ENCODE data around the gene HSPA1A. TPM values are rescaled to one million over a fixed set of nuclear protein-coding genes. Genes with fewer than 3 reads are reported as not detected.

HSPA1A gene
- total RNA-seq, 4 donors from 2014 or later = 85.8 to 205 (median 111) TPM

DNA sequence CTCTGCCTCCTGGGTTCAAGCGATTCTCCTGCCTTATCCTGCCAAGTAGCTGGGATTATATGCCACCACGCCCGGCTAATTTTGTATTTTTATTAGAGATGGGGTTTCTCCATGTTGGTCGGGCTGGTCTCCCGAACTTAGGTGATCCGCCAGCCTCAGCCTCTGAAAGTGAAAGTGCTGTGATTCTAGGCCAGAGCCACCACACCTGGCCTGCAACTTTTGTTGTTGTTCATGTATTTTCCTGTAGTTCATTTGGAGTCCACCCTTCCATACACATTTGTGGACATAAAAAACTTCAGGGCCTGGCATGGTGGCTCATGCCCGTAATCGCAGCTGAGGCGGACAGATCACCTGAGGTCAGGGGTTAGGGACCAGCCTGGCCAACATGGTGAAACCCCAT is 26.7 kb downstream of the HSPA1A start:
- in situ Hi-C loops (cut with MboI; ENCODE audit: low sequenced_read_pairs in 4 of 4) = no loop called here
- H3K36me3 ChIP-seq = peaks cover 0 to 40% of the 10 kb centered on the region in 2 donors
- no peaks in the 10 kb centered on the region for H3K9me3 ChIP-seq

DNA sequence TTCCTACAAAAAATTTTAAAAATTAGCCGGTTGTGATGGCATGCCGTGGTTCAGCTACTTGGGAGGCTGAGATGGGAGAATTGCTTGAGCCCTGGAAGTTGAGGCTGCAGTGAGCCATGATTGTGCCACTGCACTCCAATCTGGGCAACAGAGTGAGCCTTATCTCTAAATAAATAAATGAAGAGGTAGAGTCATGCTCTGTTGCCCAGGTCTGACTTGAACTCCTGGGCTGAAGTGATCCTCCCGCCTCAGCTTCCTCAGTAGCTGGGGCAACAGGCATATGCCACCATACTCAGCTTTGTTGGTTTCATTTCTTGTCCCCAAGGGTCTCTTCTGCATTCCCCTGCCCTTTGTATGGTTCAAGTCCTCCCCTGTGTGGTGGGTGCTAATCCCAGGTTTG is 29.2 kb downstream of the HSPA1A start:
- intact Hi-C loops (cut with DNase I; ENCODE audit: low total_unique reads) = no loop called here
- TF ChIP-seq POLR2A (IDR thresholded peaks at IDR 0.05) = no peak
- TF ChIP-seq, protein P1, sequence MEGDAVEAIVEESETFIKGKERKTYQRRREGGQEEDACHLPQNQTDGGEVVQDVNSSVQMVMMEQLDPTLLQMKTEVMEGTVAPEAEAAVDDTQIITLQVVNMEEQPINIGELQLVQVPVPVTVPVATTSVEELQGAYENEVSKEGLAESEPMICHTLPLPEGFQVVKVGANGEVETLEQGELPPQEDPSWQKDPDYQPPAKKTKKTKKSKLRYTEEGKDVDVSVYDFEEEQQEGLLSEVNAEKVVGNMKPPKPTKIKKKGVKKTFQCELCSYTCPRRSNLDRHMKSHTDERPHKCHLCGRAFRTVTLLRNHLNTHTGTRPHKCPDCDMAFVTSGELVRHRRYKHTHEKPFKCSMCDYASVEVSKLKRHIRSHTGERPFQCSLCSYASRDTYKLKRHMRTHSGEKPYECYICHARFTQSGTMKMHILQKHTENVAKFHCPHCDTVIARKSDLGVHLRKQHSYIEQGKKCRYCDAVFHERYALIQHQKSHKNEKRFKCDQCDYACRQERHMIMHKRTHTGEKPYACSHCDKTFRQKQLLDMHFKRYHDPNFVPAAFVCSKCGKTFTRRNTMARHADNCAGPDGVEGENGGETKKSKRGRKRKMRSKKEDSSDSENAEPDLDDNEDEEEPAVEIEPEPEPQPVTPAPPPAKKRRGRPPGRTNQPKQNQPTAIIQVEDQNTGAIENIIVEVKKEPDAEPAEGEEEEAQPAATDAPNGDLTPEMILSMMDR (IDR thresholded peaks at IDR 0.05 in 4 of 5, conservative IDR thresholded peaks at IDR 0.05 in 1 of 5) = no peak

More for the DNA sequence above, 26.7 kb downstream of the HSPA1A start:
- no peaks in the 10 kb centered on the region for H3K27me3 ChIP-seq
- ATAC-seq = no peak
- no peak for DNase-seq
- no peak overlapping the region for H3K27ac ChIP-seq
- TF ChIP-seq, protein P1 (IDR thresholded peaks at IDR 0.05 in 4 of 5, conservative IDR thresholded peaks at IDR 0.05 in 1 of 5) = no peak
- no peak for TF ChIP-seq POLR2A (IDR thresholded peaks at IDR 0.05)
- peaks cover 14 to 15% of the 10 kb centered on the region in 2 donors for H3K4me1 ChIP-seq
- no peak overlapping the region for H3K4me3 ChIP-seq
- intact Hi-C loops (cut with DNase I; ENCODE audit: low total_unique reads) = no loop called here

DNA sequence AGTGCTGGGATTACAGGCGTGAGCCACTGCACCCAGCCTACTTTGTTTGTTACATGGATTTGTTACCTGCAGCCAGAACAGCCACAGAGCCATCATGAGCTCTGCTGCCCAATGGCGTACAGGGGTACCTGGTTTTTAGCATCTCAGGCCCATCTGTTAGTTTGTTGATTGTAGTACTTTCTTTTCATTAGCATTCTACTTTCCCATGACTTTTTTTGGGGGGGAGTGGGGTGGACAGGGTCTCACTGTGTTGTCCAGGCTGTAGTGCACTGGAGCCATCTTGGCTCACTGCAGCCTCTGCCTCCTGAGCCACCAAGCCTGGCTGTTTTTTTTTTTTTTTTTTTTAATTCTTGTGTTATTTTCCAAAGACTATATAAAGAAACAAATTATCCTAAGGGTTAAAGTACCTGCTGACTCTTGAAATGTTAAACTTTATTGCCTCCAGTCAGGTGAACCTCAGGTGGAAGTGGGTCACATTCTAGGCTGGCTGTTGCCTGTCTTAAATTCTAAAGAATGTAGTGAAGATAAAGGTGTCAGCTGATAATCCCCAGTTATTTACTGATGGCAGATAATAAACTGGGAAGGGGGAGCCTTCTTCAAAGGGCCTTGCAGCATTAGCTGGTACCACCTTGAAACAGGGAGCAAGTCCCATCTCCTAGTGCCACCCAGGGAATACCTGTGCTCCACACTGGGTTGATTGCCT is 32.1 kb downstream of the HSPA1A start:
- no peaks in the 10 kb centered on the region for H3K4me1 ChIP-seq
- ATAC-seq (no peak), DNase-seq (no peak)
- TF ChIP-seq, protein P1 (IDR thresholded peaks at IDR 0.05 in 4 of 5, conservative IDR thresholded peaks at IDR 0.05 in 1 of 5) = no peak
- TF ChIP-seq POLR2A (IDR thresholded peaks at IDR 0.05) = no peak
- in situ Hi-C loops (cut with MboI; ENCODE audit: low sequenced_read_pairs in 4 of 4) = no loop called here
- H3K27ac ChIP-seq = no peak overlapping the region
- no peaks in the 10 kb centered on the region for H3K27me3 ChIP-seq
- no peaks in the 10 kb centered on the region for H3K9me3 ChIP-seq
- no peak overlapping the region for H3K4me3 ChIP-seq
- intact Hi-C loops (cut with DNase I; ENCODE audit: low total_unique reads) = no loop called here
- H3K36me3 ChIP-seq = no peaks in the 10 kb centered on the region

More for the DNA sequence above, 29.2 kb downstream of the HSPA1A start:
- H3K4me3 ChIP-seq = no peak overlapping the region
- DNase-seq (no peak), ATAC-seq (no peak)
- H3K4me1 ChIP-seq = no peaks in the 10 kb centered on the region
- no peak overlapping the region for H3K27ac ChIP-seq
- peaks cover 0 to 16% of the 10 kb centered on the region in 2 donors for H3K36me3 ChIP-seq
- in situ Hi-C loops (cut with MboI; ENCODE audit: low sequenced_read_pairs in 4 of 4) = no loop called here
- no peaks in the 10 kb centered on the region for H3K9me3 ChIP-seq
- H3K27me3 ChIP-seq = no peaks in the 10 kb centered on the region

DNA sequence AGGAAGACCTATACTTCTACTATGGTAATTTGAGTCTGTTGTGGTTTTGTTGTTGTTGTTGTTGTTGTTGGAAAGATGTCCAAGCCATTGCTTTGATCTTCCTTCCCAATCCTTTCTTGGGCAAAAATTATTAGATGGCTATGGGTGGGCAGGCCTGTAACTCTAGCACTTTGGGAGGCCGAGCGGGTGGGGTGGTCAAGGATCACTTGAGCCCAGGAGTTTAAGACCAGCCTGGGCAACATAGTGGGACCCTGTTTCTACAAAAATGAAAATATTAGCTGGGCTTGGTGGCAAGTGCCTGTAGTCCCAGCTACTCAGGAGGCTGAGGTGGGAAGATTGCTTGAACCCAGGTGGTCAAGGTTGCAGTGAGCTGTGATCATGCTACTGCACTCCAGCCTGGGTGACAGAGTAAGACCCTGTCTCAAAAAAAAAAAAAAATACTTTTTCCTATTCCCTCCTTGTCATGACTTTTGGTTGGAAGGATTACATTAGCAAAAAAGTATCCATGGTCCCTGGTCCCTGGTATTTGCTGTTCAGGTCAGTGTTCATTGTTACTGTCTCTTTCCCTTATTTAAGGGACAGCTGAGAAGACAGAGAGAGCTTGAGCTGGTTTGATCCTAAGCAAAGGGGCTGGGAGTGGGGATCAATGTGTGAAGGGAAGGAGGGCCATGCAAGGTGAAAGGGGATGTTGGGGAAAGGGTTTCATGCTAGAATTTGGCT is 35.6 kb downstream of the HSPA1A start:
- H3K27me3 ChIP-seq = no peaks in the 10 kb centered on the region
- H3K36me3 ChIP-seq = no peaks in the 10 kb centered on the region
- H3K27ac ChIP-seq = no peak overlapping the region
- in situ Hi-C loops (cut with MboI; ENCODE audit: low sequenced_read_pairs in 4 of 4) (loop anchor here in 1 of 4 donors (25.0 kb wide), 1 partner anchor 1436 kb away; the partner anchor contains the start of genes B3GALT4, PFDN6, RGL2 and WDR46), intact Hi-C loops (cut with DNase I; ENCODE audit: low total_unique reads) (no loop called here)
- no peaks in the 10 kb centered on the region for H3K4me1 ChIP-seq
- H3K9me3 ChIP-seq = no peaks in the 10 kb centered on the region
- ATAC-seq = no peak
- no peak for DNase-seq
- no peak for TF ChIP-seq POLR2A (IDR thresholded peaks at IDR 0.05)
- TF ChIP-seq, protein P1 (IDR thresholded peaks at IDR 0.05 in 4 of 5, conservative IDR thresholded peaks at IDR 0.05 in 1 of 5) = no peak
- no peak overlapping the region for H3K4me3 ChIP-seq

All from gastrocnemius medialis (tissue), 4 donors.